IMR-90 (cell line): ENCODE data around the gene CTCF. TPM values are rescaled to one million over a fixed set of nuclear protein-coding genes. Genes with fewer than 3 reads are reported as not detected.

Experiments
- ATAC-seq: fragments of 200-7000 bp; cut with Tn5 transposase; 2 replicates; pipeline ENCODE4 v1.9.1; 2020; ENCODE audit warnings: low read depth, mild to moderate bottlenecking, moderate library complexity
- BruUV-seq: library from RNA; stranded (reverse); fragments of 400-500 nt; replicated peaks from 2 replicates; lab custom pipeline; 2021; lab: Mats Ljungman, UMichigan
- CTCF ChIA-PET: fragments of 300-600 bp; formaldehyde crosslinking; extraction: SDS; loops from one replicate; lab custom pipeline; 2021; ENCODE audit warnings: antibody characterized with exemption; lab: Yijun Ruan, JAX
- POLR2A ChIA-PET: fragments of 300-600 bp; sonication (Branson Sonifier 250); formaldehyde crosslinking; loops from one replicate; lab custom pipeline; 2022; ENCODE audit warnings: antibody characterized with exemption; ENCODE audit not compliant: unreplicated experiment; lab: Charles Lee
- DNase-seq: peaks from one replicate; pipeline ENCODE4 v3.0.0; 2013
- H2AFZ ChIP-seq: replicated peaks from 2 replicates; pipeline ENCODE3; 2013; ENCODE audit warnings: low read length, mild to moderate bottlenecking; ENCODE audit not compliant: poor library complexity
- H2AK5ac ChIP-seq: 2 replicates; pipeline ENCODE4 v1.6.1; 2013; ENCODE audit warnings: low read depth, low read length, inconsistent platforms
- H2AK9ac ChIP-seq: replicated peaks from 2 replicates; pipeline ENCODE3; 2013; ENCODE audit warnings: mild to moderate bottlenecking, low read depth, low read length, moderate library complexity; ENCODE audit not compliant: poor library complexity
- H2BK120ac ChIP-seq: 2 replicates; pipeline ENCODE4 v1.6.1; 2013; ENCODE audit warnings: low read depth, low read length, inconsistent platforms
- H2BK15ac ChIP-seq: 3 replicates; pipeline ENCODE4 v1.6.1; 2013; ENCODE audit warnings: low read depth, low read length, inconsistent platforms
- H2BK20ac ChIP-seq: 2 replicates; pipeline ENCODE4 v1.6.1; 2013; ENCODE audit warnings: low read depth, mild to moderate bottlenecking, inconsistent platforms, low read length, moderate library complexity
- H2BK5ac ChIP-seq: 2 replicates; pipeline ENCODE4 v1.6.1; 2013; ENCODE audit warnings: mild to moderate bottlenecking, low read depth, low read length, inconsistent platforms; ENCODE audit not compliant: poor library complexity, severe bottlenecking
- H3K14ac ChIP-seq: replicated peaks from 2 replicates; pipeline ENCODE4 v1.6.1; 2013; ENCODE audit warnings: low read depth, low read length, inconsistent platforms
- H3K18ac ChIP-seq: 2 replicates; pipeline ENCODE4 v1.6.1; 2013; ENCODE audit warnings: low read depth, low read length, control low read depth
- H3K23ac ChIP-seq: 2 replicates; pipeline ENCODE4 v1.6.1; 2013; ENCODE audit warnings: low read depth, low read length, inconsistent platforms
- H3K27ac ChIP-seq: 2 replicates; pipeline ENCODE4 v1.5.1; 2013; ENCODE audit warnings: mild to moderate bottlenecking, control low read depth, low read length; ENCODE audit not compliant: insufficient read depth
- H3K27me3 ChIP-seq: 2 replicates; pipeline ENCODE4 v1.6.1; 2013; ENCODE audit warnings: low read length; ENCODE audit not compliant: control insufficient read depth, insufficient read depth
- H3K36me3 ChIP-seq: 2 replicates; pipeline ENCODE4 v1.6.1; 2013; ENCODE audit warnings: low read length, mixed read lengths; ENCODE audit not compliant: control insufficient read depth, insufficient read depth
- H3K4ac ChIP-seq: 2 replicates; pipeline ENCODE4 v1.6.1; 2013; ENCODE audit warnings: low read depth, low read length, inconsistent platforms
- H3K4me1 ChIP-seq: 2 replicates; pipeline ENCODE4 v1.6.1; 2013; ENCODE audit warnings: low read length, mixed read lengths; ENCODE audit not compliant: control insufficient read depth, insufficient read depth
- H3K4me2 ChIP-seq: 2 replicates; pipeline ENCODE4 v1.6.1; 2013; ENCODE audit warnings: low read depth, mild to moderate bottlenecking, control low read depth, low read length, moderate library complexity
- H3K4me3 ChIP-seq: 2 replicates; pipeline ENCODE4 v1.5.1; 2013; ENCODE audit warnings: low read depth, mild to moderate bottlenecking, control low read depth, low read length, moderate library complexity; ENCODE audit not compliant: insufficient read depth
- H3K56ac ChIP-seq: 2 replicates; pipeline ENCODE4 v1.6.1; 2013; ENCODE audit warnings: low read length, inconsistent platforms; ENCODE audit not compliant: insufficient read depth; ENCODE audit errors: extremely low read depth
- H3K79me1 ChIP-seq, 2 experiments: 2 replicates each; pipeline ENCODE4 v1.6.1; 2013; ENCODE audit warnings: low read length in 2 of 2, inconsistent platforms in 1 of 2, low read depth in 1 of 2
- H3K9ac ChIP-seq: 2 replicates; pipeline ENCODE4 v1.6.1; 2013; ENCODE audit warnings: low read depth, low read length, control low read depth
- H3K9me1 ChIP-seq: 2 replicates; pipeline ENCODE4 v1.6.1; 2013; ENCODE audit warnings: low read length, inconsistent platforms; ENCODE audit not compliant: insufficient read depth
- H3K9me3 ChIP-seq: 2 replicates; pipeline ENCODE4 v1.6.1; 2013; ENCODE audit warnings: low read length; ENCODE audit not compliant: control insufficient read depth, insufficient read depth
- H4K20me1 ChIP-seq: 2 replicates; pipeline ENCODE4 v1.6.1; 2013; ENCODE audit warnings: low read length, inconsistent platforms; ENCODE audit not compliant: insufficient read depth
- H4K5ac ChIP-seq: 2 replicates; pipeline ENCODE4 v1.6.1; 2013; ENCODE audit warnings: mild to moderate bottlenecking, low read depth, low read length, control low read depth
- H4K8ac ChIP-seq, 2 experiments: 2 replicates each; pipeline ENCODE4 v1.6.1; 2013; ENCODE audit warnings: low read depth in 2 of 2, low read length in 2 of 2, control low read depth in 1 of 2, inconsistent platforms in 1 of 2
- H4K91ac ChIP-seq: 2 replicates; pipeline ENCODE4 v1.6.1; 2013; ENCODE audit warnings: low read depth, low read length, inconsistent platforms; ENCODE audit not compliant: insufficient read depth
- CEBPB ChIP-seq: IDR thresholded peaks from 2 replicates; pipeline ENCODE4 v1.6.1; 2012; ENCODE audit warnings: low read depth, low read length, improper control_type of control experiment
- ELK1 ChIP-seq: fragments of 150-350 bp; IDR thresholded peaks from 2 replicates; pipeline ENCODE4 v1.6.1; 2016; ENCODE audit warnings: low read depth, mild to moderate bottlenecking, low read length, moderate library complexity, borderline replicate concordance
- SMC3 ChIP-seq: fragments of 150-350 bp; IDR thresholded peaks from 2 replicates; pipeline ENCODE4 v1.6.1; 2016; ENCODE audit warnings: low read depth, mild to moderate bottlenecking, antibody characterized with exemption, low read length, moderate library complexity
- WGBS, 2 experiments: methylation state at CpG; one replicate each; pipeline versions ENCODE4 v1.1.5 to v1.1.7; 2013; ENCODE audit warnings: missing lambda C conversion rate in 2 of 2; ENCODE audit not compliant: insufficient read length in 1 of 2; ENCODE audit errors: extremely low coverage in 2 of 2; 5-methylcytosine and 5-hydroxymethylcytosine counted together
- dilution Hi-C: fragments of 300-500 bp; cut with HindIII; formaldehyde crosslinking; loops from one replicate; pipeline ENCODE4 v1.14.3; 2018; ENCODE audit warnings: low sequenced_read_pairs; ENCODE audit not compliant: unreplicated experiment
- in situ Hi-C: fragments of 300-500 bp; cut with MboI; formaldehyde crosslinking; loops from 3 replicates; pipeline ENCODE4 v1.14.3; 2019; ENCODE audit warnings: low sequenced_read_pairs, inconsistent platforms, mixed read lengths
- intact Hi-C: fragments of 100-400 bp; cut with micrococcal nuclease; formaldehyde crosslinking; loops from 2 replicates; pipeline ENCODE4 v1.10.0; 2022
- polyA plus RNA-seq, 3 experiments: library from polyadenylated mRNA; depleted of rRNA; stranded (reverse); fragments of >200 nt; gene quantifications; 2 replicates each; pipeline ENCODE4 v1.2.3, GENCODE V29; 2012; ENCODE audit warnings: low replicate concordance in 1 of 3
- total RNA-seq: library from RNA; depleted of rRNA; stranded (reverse); fragments of >200 nt; gene quantifications from 2 replicates; pipeline ENCODE4 v1.2.3, GENCODE V29; 2012
- TF ChIP-seq, protein P1 (sequence below): fragments of 150-350 bp; IDR thresholded peaks from 2 replicates; pipeline ENCODE4 v1.6.1; 2017; ENCODE audit warnings: mild to moderate bottlenecking, antibody characterized with exemption, low read length, low read depth

The CTCF gene
- total and polyA plus RNA-seq, 2 of the 4 experiments (the other 2 are of a cell fraction): 16.1 to 22.8 TPM

DNA sequence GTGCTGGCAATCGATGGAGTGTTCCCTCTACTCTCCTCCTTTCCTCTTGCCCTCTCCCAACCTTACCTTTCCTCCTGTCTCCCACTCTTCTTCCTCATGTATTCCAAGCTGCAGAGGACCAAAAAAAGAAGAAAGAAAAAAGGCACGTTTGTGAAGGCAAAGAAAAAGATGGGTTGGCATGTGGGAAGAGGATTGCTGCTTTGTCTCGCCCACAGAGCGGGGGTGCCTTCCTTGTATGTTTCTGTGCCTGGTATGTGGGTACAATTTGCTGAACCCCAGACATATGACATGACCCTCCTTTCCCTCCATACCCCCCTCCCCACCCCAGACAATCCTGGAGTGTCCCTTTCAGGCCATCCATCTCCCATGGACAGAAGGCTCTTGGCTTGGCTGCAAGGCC is 13.1 kb upstream of the CTCF start:
- DNase-seq (no peak), ATAC-seq (no peak)
- dilution Hi-C loops: no loop called here
- peaks cover 27% of the 10 kb centered on the region; the same call in 1 of the 2 replicates for H4K20me1 ChIP-seq
- no peak overlapping the region for H4K91ac ChIP-seq
- no peak overlapping the region for H3K18ac ChIP-seq
- no peak overlapping the region for H2AK9ac ChIP-seq
- no peaks in the 10 kb centered on the region for H3K27me3 ChIP-seq
- no peak overlapping the region for H2BK5ac ChIP-seq
- no peak overlapping the region; the same call in 1 of the 2 replicates for H3K23ac ChIP-seq
- peaks cover 10 to 32% of the 10 kb centered on the region in 2 experiments; a peak in 3 of 4 replicates for H3K79me1 ChIP-seq
- WGBS, 2 experiments: no CpG with 5 or more reads among the region's 4 CpGs
- no peak overlapping the region for H2AFZ ChIP-seq
- no peak for TF ChIP-seq SMC3
- TF ChIP-seq CEBPB: no peak
- TF ChIP-seq, protein P1, sequence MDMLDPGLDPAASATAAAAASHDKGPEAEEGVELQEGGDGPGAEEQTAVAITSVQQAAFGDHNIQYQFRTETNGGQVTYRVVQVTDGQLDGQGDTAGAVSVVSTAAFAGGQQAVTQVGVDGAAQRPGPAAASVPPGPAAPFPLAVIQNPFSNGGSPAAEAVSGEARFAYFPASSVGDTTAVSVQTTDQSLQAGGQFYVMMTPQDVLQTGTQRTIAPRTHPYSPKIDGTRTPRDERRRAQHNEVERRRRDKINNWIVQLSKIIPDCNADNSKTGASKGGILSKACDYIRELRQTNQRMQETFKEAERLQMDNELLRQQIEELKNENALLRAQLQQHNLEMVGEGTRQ: no peak
- TF ChIP-seq ELK1: no peak
- no peaks in the 10 kb centered on the region for H3K9me3 ChIP-seq
- no peak overlapping the region for H3K4me2 ChIP-seq
- H4K8ac ChIP-seq: no peak overlapping the region
- no peak overlapping the region for H3K27ac ChIP-seq
- peaks cover 41% of the 10 kb centered on the region; the same call in 1 of the 2 replicates for H3K36me3 ChIP-seq
- no TSS peak for BruUV-seq
- no peak overlapping the region for H3K56ac ChIP-seq
- no peak overlapping the region for H4K5ac ChIP-seq
- H3K4ac ChIP-seq: no peak overlapping the region
- no peak overlapping the region for H2AK5ac ChIP-seq
- H3K9me1 ChIP-seq: no peaks in the 10 kb centered on the region
- H2BK15ac ChIP-seq: no peak overlapping the region
- H3K9ac ChIP-seq: no peak overlapping the region
- in situ Hi-C loops: loop anchor here (25.0 kb wide), 1 partner anchor 388 kb away; the partner anchor contains the start of genes CTRL, LCAT and PSMB10
- ChIA-PET POLR2A (no interaction called here), CTCF (no interaction called here)
- H2BK20ac ChIP-seq: no peak overlapping the region
- intact Hi-C loops: no loop called here
- H3K4me1 ChIP-seq: no peaks in the 10 kb centered on the region; the same call in 1 of the 2 replicates
- no peak overlapping the region for H3K14ac ChIP-seq
- H2BK120ac ChIP-seq: no peak overlapping the region
- no peak overlapping the region for H3K4me3 ChIP-seq
